Fibroblast of mammary gland (primary cell): ENCODE data around the gene OTOP2.
"Not testable (repeated sequence)": the region's sequence is repeated elsewhere in the genome, so short reads cannot be mapped to it uniquely, and the experiment has no call there.

ENCODE experiments used
- DNase-seq: peaks from one replicate; pipeline ENCODE4 v3.0.0-alpha.2; 2010; ENCODE audit warnings: low read depth
- H3K4me3 ChIP-seq: 2 replicates; pipeline ENCODE4 v1.5.1; 2011; ENCODE audit warnings: low read depth, mild to moderate bottlenecking, low read length, moderate library complexity; ENCODE audit not compliant: control insufficient read depth
- TF ChIP-seq, protein P1 (sequence below): conservative IDR thresholded peaks from 2 replicates; pipeline ENCODE4 v1.5.1; 2011; ENCODE audit warnings: low read depth, low read length, inconsistent platforms; ENCODE audit not compliant: control insufficient read depth, insufficient read depth

The OTOP2 gene

DNA sequence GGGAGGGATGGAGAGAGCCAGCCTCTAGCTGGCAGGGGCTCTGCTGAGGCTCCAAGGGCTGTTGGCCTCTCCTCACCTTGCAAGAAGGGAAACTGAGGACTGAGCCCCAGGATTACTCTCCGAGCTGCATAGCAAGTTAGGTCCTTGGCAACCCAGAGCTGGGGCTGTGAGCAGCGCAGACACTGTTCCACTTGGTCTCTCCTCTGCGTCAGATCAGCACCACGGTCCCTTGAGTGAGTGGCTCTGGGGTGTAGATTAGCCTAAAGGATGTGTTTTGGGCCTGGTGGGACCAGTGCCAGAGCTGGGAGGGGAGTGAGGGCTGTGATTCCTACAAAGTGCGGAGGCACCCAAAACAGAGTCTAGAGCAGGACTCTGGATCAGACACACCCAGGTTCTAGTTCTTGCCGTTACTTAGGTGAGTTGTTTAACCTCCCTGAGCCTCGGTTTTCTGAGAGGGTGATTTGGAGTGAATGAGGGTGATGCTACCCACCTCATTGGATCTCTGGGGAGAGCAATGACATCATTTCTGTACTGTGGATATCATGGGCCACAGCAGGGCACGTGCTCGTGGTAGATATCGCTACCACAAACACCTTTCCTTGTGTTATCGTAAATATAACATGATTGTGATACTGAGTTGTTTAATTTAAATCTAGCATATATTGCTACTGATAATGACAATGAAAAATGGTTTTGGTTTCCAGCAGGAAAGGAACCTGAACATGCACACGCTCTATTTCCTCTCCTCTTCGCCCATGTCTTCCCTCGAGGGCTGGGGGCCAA lies 22.5 kb upstream of the OTOP2 start:
- TF ChIP-seq, protein P1, sequence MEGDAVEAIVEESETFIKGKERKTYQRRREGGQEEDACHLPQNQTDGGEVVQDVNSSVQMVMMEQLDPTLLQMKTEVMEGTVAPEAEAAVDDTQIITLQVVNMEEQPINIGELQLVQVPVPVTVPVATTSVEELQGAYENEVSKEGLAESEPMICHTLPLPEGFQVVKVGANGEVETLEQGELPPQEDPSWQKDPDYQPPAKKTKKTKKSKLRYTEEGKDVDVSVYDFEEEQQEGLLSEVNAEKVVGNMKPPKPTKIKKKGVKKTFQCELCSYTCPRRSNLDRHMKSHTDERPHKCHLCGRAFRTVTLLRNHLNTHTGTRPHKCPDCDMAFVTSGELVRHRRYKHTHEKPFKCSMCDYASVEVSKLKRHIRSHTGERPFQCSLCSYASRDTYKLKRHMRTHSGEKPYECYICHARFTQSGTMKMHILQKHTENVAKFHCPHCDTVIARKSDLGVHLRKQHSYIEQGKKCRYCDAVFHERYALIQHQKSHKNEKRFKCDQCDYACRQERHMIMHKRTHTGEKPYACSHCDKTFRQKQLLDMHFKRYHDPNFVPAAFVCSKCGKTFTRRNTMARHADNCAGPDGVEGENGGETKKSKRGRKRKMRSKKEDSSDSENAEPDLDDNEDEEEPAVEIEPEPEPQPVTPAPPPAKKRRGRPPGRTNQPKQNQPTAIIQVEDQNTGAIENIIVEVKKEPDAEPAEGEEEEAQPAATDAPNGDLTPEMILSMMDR = no peak
- H3K4me3 ChIP-seq = no peak overlapping the region
- no peak for DNase-seq

DNA sequence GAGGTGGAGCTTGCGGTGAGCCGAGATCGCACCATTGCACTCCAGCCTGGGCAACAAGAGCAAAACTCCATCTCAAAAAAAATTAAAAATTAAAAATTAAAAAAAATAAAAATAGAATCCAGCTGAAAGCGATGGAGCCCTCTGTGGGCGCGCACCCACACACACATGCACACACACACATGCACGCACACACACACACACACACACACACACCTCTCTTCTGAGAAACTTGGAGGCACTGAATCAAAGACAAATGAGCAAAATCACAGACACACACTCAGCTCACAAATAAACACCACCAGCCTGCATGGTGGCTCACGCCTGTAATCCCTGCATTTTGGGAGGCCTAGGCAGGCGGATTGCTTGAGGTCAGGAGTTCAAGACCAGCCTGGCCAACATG lies 21.0 kb upstream of the OTOP2 start:
- H3K4me3 ChIP-seq = no peak overlapping the region
- DNase-seq = no peak
- TF ChIP-seq, protein P1 = no peak

DNA sequence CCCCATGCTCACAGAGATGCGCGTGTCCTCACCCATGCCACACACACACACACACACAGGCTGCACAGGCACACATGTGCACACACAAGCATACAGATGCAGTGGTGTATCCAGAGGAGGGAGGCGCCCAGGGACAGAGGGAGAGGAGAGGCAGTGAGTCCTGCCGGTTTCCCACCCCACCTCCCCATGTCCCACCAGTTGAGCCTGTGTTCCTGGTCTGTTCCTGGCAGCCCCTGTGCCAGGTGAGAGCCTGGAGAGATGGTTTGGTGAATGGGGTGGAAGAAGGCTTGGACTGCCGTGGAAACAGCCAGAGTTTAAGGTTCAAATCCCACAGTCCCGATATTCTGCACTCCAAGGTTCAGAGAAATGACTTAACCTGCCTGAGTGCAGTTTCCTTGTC lies 20.4 kb upstream of the OTOP2 start:
- no peak overlapping the region for H3K4me3 ChIP-seq
- TF ChIP-seq, protein P1 = no peak
- no peak for DNase-seq

DNA sequence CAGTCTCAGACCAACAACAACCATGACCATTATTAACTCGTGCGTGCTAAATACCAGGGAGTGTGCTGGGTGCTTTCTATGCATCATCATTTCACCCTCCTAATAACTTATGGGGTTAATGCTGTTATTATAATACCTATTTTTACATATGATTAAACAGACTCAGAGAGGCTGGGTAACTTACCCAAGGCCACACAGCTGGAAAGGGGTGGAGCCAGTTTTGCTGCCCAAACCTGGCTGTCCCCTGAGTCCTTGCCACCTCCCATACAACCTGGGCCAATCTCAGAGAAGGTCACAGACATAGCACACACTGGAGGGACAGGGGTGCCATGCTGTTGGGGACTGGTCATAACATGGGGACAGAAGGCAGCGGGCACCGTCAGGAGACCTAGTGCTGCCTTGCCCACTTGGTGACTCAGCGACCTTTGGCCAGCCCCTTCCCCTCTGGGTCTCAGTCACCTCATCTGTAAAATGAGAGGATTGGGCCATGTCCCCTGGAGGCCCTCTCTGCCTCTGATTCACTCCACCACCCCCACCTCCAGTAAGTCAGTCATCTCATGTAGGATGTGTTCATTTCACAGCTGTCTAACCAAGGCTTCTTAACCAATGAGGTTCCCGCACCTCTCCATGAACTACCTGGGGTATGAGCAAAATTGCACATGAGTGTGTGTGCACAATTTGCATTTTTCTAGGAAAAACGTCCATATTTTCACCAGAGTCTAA lies 19.2 kb upstream of the OTOP2 start:
- no peak for DNase-seq
- H3K4me3 ChIP-seq = no peak overlapping the region
- TF ChIP-seq, protein P1 = no peak

DNA sequence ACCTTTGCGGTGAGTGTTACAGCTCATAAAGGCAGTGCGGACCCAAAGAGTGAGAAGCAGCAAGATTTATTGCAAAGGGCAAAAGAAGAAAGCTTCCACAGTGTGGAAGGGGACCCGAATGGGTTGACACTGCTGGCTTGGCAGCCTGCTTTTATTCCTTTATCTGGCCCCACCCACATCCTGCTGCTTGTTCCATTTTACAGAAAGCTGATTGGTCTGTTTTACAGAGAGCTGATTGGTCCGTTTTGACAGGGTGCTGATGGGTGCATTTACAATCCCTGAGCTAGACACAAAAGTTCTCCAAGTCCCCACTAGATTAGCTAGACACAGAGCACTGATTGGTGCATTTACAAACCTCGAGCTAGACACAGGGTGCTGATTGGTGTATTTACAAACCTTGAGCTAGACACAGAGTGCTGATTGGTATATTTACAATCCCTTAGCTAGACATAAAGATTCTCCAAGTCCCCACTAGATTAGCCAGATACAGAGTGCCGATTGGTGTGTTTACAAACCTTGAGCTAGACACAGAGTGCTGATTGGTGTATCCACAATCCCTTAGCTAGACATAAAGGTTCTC lies 17.8 kb upstream of the OTOP2 start:
- H3K4me3 ChIP-seq, DNase-seq: not testable (repeated sequence)

DNA sequence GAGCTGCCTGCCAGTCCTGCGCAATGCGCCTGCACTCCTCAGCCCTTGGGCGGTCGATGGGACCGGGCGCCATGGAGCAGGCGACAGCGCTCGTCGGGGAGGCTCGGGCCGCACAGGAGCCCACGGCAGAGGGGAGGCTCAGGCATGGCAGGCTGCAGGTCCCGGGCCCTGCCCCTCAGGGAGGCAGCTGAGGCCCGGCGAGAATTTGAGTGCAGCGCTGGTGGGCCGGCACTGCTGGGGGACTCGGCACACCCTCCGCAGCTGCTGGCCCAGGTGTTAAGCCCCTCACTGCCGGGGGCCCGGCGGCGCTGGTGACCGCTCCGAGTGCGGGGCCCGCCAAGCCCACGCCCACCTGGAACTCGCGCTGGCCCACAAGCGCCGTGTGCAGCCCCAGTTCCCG lies 17.1 kb upstream of the OTOP2 start:
- no peak for DNase-seq
- TF ChIP-seq, protein P1 = no peak
- no peak overlapping the region for H3K4me3 ChIP-seq

DNA sequence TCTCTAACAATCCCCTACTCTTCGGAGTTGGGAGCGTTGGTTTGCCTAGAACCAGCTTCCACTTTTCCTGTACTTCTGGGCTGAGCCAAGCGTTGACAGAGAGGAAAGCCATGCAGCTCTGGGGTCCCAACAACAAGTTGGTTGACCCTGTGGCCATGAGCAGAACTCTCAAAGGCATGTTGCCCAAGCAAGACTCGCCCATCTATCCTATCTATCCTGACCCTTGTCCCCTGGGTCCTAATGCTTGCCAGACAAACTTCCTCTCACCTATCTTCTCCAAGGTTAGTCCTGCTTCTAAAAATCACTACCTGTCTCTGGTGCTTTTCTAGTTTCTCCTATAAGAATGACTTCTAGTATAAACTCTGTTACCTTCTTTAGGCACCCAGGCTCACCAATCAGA lies 15.0 kb upstream of the OTOP2 start:
- not testable (repeated sequence) for DNase-seq, H3K4me3 ChIP-seq

DNA sequence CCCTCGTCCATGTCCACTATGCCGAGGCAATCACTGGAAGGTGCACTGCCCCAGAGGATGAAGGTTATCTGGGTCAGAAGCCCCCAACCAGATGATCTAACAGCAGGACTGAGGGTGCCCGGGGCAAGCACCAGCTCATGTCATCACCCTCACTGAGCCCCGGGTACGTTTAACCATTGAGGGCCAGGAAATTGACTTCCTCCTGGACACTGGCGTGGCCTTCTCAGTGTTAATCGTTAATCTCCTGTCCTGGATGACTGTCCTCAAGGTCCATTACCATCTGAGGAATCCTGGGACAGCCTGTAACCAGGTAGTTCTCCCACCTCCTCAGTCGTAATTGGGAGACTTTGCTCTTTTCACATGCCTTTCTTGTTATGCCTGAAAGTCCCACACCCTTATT lies 12.7 kb upstream of the OTOP2 start:
- not testable (repeated sequence) for H3K4me3 ChIP-seq, DNase-seq
